ENCODE data around the gene GPC1.

GPC1 gene

GRCh38 chr2:240442891-240443715 is 7.6 kb downstream of the GPC1 start:
- no peak for DNase-seq (ENCODE audit: low read depth)

- DNase-seq (ENCODE audit: low read depth): peak; percentile 34
These were observed 8.4 kb downstream of the GPC1 start for GRCh38 chr2:240443891-240444301.

GRCh38 chr2:240444464-240444863 is 9.0 kb downstream of the GPC1 start:
- DNase-seq (ENCODE audit: low read depth): no peak

- DNase-seq (ENCODE audit: low read depth): no peak
These were observed 10.6 kb downstream of the GPC1 start for GRCh38 chr2:240445961-240446663.

- no peak for DNase-seq (ENCODE audit: low read depth)
These were observed 11.3 kb downstream of the GPC1 start for GRCh38 chr2:240446664-240447175.

- no peak for DNase-seq (ENCODE audit: low read depth)
These were observed 11.9 kb downstream of the GPC1 start for GRCh38 chr2:240447331-240447730.

- DNase-seq (ENCODE audit: low read depth): no peak
These were observed 12.5 kb downstream of the GPC1 start for GRCh38 chr2:240447934-240448333.

- DNase-seq (ENCODE audit: low read depth): no peak
These were observed 13.2 kb downstream of the GPC1 start for GRCh38 chr2:240448387-240449274.

GRCh38 chr2:240449764-240450531 is 14.5 kb downstream of the GPC1 start:
- DNase-seq (ENCODE audit: low read depth): no peak

GRCh38 chr2:240450532-240451107 is 15.2 kb downstream of the GPC1 start:
- no peak for DNase-seq (ENCODE audit: low read depth)

- DNase-seq (ENCODE audit: low read depth): no peak
These were observed 15.7 kb downstream of the GPC1 start for GRCh38 chr2:240451108-240451611.

- DNase-seq (ENCODE audit: low read depth): no peak
These were observed 16.5 kb downstream of the GPC1 start for GRCh38 chr2:240451791-240452461.

GRCh38 chr2:240452462-240453256 is 17.2 kb downstream of the GPC1 start:
- peak; percentile 77 for DNase-seq (ENCODE audit: low read depth)

GRCh38 chr2:240453461-240454105 is 18.1 kb downstream of the GPC1 start:
- DNase-seq (ENCODE audit: low read depth): no peak

GRCh38 chr2:240454106-240454901 is 18.8 kb downstream of the GPC1 start:
- DNase-seq (ENCODE audit: low read depth): no peak

GRCh38 chr2:240455272-240455646 is 19.8 kb downstream of the GPC1 start:
- no peak for DNase-seq (ENCODE audit: low read depth)

GRCh38 chr2:240455647-240456446 is 20.4 kb downstream of the GPC1 start:
- DNase-seq (ENCODE audit: low read depth): no peak
